GM23338 (cell line): ENCODE results near the gene PSMC4. TPM values are rescaled to one million over a fixed set of nuclear protein-coding genes. Genes with fewer than 3 reads are reported as not detected.

Experiments used
- ATAC-seq: fragments of 200-7000 bp; cut with Tn5 transposase; 3 replicates; pipeline ENCODE4 v1.9.1; 2020
- DNase-seq: peaks from one replicate; pipeline ENCODE4 v3.0.0-alpha.2; 2015; ENCODE audit warnings: low spot score
- H2AFZ ChIP-seq: fragments of 200-600 bp; sonication (generic); 2 replicates; pipeline ENCODE4 v1.8.0; 2016; ENCODE audit warnings: antibody characterized with exemption, mild to moderate bottlenecking, moderate library complexity
- H3F3A ChIP-seq: fragments of 200-600 bp; sonication (generic); replicated peaks from 2 replicates; pipeline ENCODE4 v1.8.0; 2017; ENCODE audit warnings: antibody characterized with exemption, mixed run types, low read depth
- H3K27ac ChIP-seq: fragments of 200-600 bp; sonication (generic); 2 replicates; pipeline ENCODE4 v1.6.1; 2016; ENCODE audit warnings: low read depth
- H3K27me3 ChIP-seq: fragments of 200-600 bp; sonication (generic); 2 replicates; pipeline ENCODE4 v1.8.0; 2016; ENCODE audit warnings: mild to moderate bottlenecking, mixed run types, moderate library complexity; ENCODE audit not compliant: insufficient read depth
- H3K36me3 ChIP-seq: fragments of 200-600 bp; sonication (generic); 2 replicates; pipeline ENCODE4 v1.8.0; 2016; ENCODE audit warnings: mild to moderate bottlenecking; ENCODE audit not compliant: insufficient read depth
- H3K4me1 ChIP-seq: fragments of 200-600 bp; sonication (generic); 2 replicates; pipeline ENCODE4 v1.8.0; 2016; ENCODE audit warnings: mild to moderate bottlenecking, moderate library complexity; ENCODE audit not compliant: insufficient read depth
- H3K4me2 ChIP-seq: fragments of 200-600 bp; sonication (generic); 2 replicates; pipeline ENCODE4 v1.7.1; 2017; ENCODE audit warnings: mixed run types
- H3K4me3 ChIP-seq: fragments of 200-600 bp; sonication (generic); 2 replicates; pipeline ENCODE4 v1.6.1; 2016; ENCODE audit warnings: mixed run types
- H3K79me2 ChIP-seq: fragments of 200-600 bp; sonication (generic); replicated peaks from 2 replicates; pipeline ENCODE4 v1.8.0; 2017; ENCODE audit warnings: mild to moderate bottlenecking; ENCODE audit not compliant: insufficient read depth
- H3K9me2 ChIP-seq: fragments of 200-600 bp; sonication (generic); 2 replicates; pipeline ENCODE4 v1.8.0; 2017; ENCODE audit not compliant: insufficient read depth
- H4K20me1 ChIP-seq: fragments of 200-600 bp; sonication (generic); replicated peaks from 2 replicates; pipeline ENCODE4 v1.8.0; 2017; ENCODE audit warnings: mild to moderate bottlenecking; ENCODE audit not compliant: insufficient read depth
- H3K27ac Mint-ChIP-seq: 2 replicates; pipeline ENCODE4 v1.8.0; 2020; ENCODE audit warnings: inconsistent platforms, mild to moderate bottlenecking, moderate library complexity, mixed read lengths
- H3K27me3 Mint-ChIP-seq: 3 replicates; pipeline ENCODE4 v1.8.0; 2022; ENCODE audit warnings: low read depth, mild to moderate bottlenecking, moderate library complexity, mixed read lengths, inconsistent platforms; ENCODE audit not compliant: insufficient read depth, poor library complexity
- H3K36me3 Mint-ChIP-seq: 3 replicates; pipeline ENCODE4 v1.8.0; 2021; ENCODE audit warnings: low read depth, mild to moderate bottlenecking, inconsistent platforms, moderate library complexity, mixed read lengths
- H3K4me1 Mint-ChIP-seq: 3 replicates; pipeline ENCODE4 v1.8.0; 2020; ENCODE audit warnings: mild to moderate bottlenecking, inconsistent platforms, mixed read lengths
- H3K4me3 Mint-ChIP-seq: 3 replicates; pipeline ENCODE4 v1.8.0; 2021; ENCODE audit warnings: moderate library complexity, mild to moderate bottlenecking, inconsistent platforms, mixed read lengths
- H3K9me3 Mint-ChIP-seq: 3 replicates; pipeline ENCODE4 v1.8.0; 2020; ENCODE audit warnings: moderate library complexity, mild to moderate bottlenecking, inconsistent platforms, mixed read lengths
- CREB1 ChIP-seq: fragments of 250-450 bp; sonication (Bioruptor Pico); IDR thresholded peaks from 2 replicates; pipeline ENCODE4 v1.5.0; 2020; ENCODE audit warnings: low read depth, mild to moderate bottlenecking, moderate library complexity
- CTCF ChIP-seq, 2 experiments: fragments of 200-600 bp in 1 of 2; sonication (generic) in 1 of 2; conservative IDR thresholded peaks; 2 replicates each; pipeline versions ENCODE4 v1.5.1 to v1.6.1; 2016 to 2017; ENCODE audit warnings: antibody characterized with exemption in 2 of 2, low read depth in 2 of 2, mild to moderate bottlenecking in 2 of 2, moderate library complexity in 1 of 2
- EZH2 ChIP-seq: fragments of 200-600 bp; sonication (generic); IDR thresholded peaks from one replicate; pipeline ENCODE4 v1.8.0; 2017; ENCODE audit warnings: antibody characterized with exemption, mild to moderate bottlenecking, low read depth; ENCODE audit not compliant: unreplicated experiment
- EZH2phosphoT487 ChIP-seq: fragments of 200-600 bp; sonication (generic); IDR thresholded peaks from one replicate; pipeline ENCODE4 v1.8.1; 2018; ENCODE audit warnings: antibody characterized with exemption; ENCODE audit not compliant: unreplicated experiment
- JUNB ChIP-seq: IDR thresholded peaks from one replicate; pipeline ENCODE4 v1.6.1; 2016; ENCODE audit warnings: antibody characterized with exemption; ENCODE audit not compliant: unreplicated experiment
- NANOG ChIP-seq: IDR thresholded peaks from 2 replicates; pipeline ENCODE4 v1.6.1; 2016; ENCODE audit warnings: antibody characterized with exemption, borderline replicate concordance
- POLR2AphosphoS5 ChIP-seq: IDR thresholded peaks from 2 replicates; pipeline ENCODE4 v1.6.1; 2016; ENCODE audit warnings: antibody characterized with exemption, low read depth
- STAT1 ChIP-seq: IDR thresholded peaks from one replicate; pipeline ENCODE4 v1.6.1; 2016; ENCODE audit warnings: antibody characterized with exemption; ENCODE audit not compliant: unreplicated experiment
- ZNF114 ChIP-seq: fragments of 250-450 bp; sonication (Bioruptor Pico); IDR thresholded peaks from 2 replicates; pipeline ENCODE4 v1.5.0; 2020; ENCODE audit warnings: mild to moderate bottlenecking, moderate library complexity
- ZNF331 ChIP-seq: fragments of 250-450 bp; sonication (Bioruptor Pico); IDR thresholded peaks from 2 replicates; pipeline ENCODE4 v1.5.0; 2020; ENCODE audit warnings: low read depth, mild to moderate bottlenecking, moderate library complexity
- ZNF462 ChIP-seq: fragments of 250-450 bp; sonication (Bioruptor Pico); IDR thresholded peaks from 2 replicates; pipeline ENCODE4 v1.5.0; 2020; ENCODE audit warnings: mild to moderate bottlenecking, moderate library complexity
- polyA plus RNA-seq: library from polyadenylated mRNA; unstranded; fragments of >200 nt; fragmentation: Nextera tagmentation; extraction: Ambion mirVana; gene quantifications from 2 replicates; pipeline ENCODE4 v1.2.1, GENCODE V29; 2016
- total RNA-seq: library from RNA; depleted of rRNA; stranded (reverse); fragments of >200 nt; shearing (Covaris generic); gene quantifications from 2 replicates; pipeline ENCODE4 v1.2.3, GENCODE V29; 2014
- TF ChIP-seq, protein P1 (sequence below): IDR thresholded peaks from one replicate; pipeline ENCODE4 v1.6.1; 2018; ENCODE audit warnings: antibody characterized with exemption; ENCODE audit not compliant: unreplicated experiment
- TF ChIP-seq, protein P2 (sequence below): IDR thresholded peaks from 2 replicates; pipeline ENCODE4 v1.6.1; 2016; ENCODE audit warnings: antibody characterized with exemption

PSMC4 gene
- total and polyA plus RNA-seq, 2 experiments from 2014 or later = 135 to 147 TPM

- TF ChIP-seq, protein P1, sequence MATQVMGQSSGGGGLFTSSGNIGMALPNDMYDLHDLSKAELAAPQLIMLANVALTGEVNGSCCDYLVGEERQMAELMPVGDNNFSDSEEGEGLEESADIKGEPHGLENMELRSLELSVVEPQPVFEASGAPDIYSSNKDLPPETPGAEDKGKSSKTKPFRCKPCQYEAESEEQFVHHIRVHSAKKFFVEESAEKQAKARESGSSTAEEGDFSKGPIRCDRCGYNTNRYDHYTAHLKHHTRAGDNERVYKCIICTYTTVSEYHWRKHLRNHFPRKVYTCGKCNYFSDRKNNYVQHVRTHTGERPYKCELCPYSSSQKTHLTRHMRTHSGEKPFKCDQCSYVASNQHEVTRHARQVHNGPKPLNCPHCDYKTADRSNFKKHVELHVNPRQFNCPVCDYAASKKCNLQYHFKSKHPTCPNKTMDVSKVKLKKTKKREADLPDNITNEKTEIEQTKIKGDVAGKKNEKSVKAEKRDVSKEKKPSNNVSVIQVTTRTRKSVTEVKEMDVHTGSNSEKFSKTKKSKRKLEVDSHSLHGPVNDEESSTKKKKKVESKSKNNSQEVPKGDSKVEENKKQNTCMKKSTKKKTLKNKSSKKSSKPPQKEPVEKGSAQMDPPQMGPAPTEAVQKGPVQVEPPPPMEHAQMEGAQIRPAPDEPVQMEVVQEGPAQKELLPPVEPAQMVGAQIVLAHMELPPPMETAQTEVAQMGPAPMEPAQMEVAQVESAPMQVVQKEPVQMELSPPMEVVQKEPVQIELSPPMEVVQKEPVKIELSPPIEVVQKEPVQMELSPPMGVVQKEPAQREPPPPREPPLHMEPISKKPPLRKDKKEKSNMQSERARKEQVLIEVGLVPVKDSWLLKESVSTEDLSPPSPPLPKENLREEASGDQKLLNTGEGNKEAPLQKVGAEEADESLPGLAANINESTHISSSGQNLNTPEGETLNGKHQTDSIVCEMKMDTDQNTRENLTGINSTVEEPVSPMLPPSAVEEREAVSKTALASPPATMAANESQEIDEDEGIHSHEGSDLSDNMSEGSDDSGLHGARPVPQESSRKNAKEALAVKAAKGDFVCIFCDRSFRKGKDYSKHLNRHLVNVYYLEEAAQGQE = no peak
These were observed 16.6 kb downstream of the PSMC4 start (continued) for GRCh38 chr19:39987596-39987995.

DNA sequence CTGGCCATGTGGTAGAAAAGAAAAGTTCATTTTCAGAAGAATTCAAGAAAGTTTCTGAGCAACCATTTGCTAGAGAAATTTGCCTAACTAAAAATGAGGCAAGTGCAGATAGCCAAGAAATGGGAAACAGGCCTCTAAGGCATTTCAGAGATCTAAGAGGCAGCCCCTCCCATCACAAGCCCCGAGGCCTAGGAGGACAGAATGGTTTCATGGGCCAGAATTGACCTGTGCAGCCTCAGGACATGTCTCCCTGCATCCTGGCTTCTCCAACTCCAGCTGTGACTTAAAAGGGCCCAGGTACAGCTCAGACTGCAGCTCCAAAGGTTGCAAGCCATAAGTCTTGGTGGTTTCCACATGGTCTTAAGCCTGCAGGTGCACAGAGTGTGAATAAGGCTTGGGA lies 22.6 kb downstream of the PSMC4 start:
- H3K4me1 Mint-ChIP-seq = peaks cover 9% of the 10 kb centered on the region; the same call in 1 of the 3 replicates
- Histone ChIP-seq H3K36me3 (0 out of 2 replicates have a peak, but pooled peaks cover 5% of the 10 kb centered on the region), H4K20me1 (peaks cover 5% of the 10 kb centered on the region; the same call in 1 of the 2 replicates), H3K27ac (no peak overlapping the region), H2AFZ (no peak overlapping the region), H3K9me2 (no peaks in the 10 kb centered on the region), H3K4me1 (no peaks in the 10 kb centered on the region; the same call in 1 of the 2 replicates), H3K4me2 (no peak overlapping the region), H3K4me3 (no peak overlapping the region), H3K27me3 (no peaks in the 10 kb centered on the region), H3F3A (no peaks in the 10 kb centered on the region; the same call in 1 of the 2 replicates), H3K79me2 (peaks cover 51% of the 10 kb centered on the region)
- H3K4me3 Mint-ChIP-seq = no peak overlapping the region
- no peak for ATAC-seq
- H3K27ac Mint-ChIP-seq = no peak overlapping the region
- H3K9me3 Mint-ChIP-seq = peaks cover 28% of the 10 kb centered on the region
- TF ChIP-seq POLR2AphosphoS5 = no peak
- no peak for TF ChIP-seq ZNF331
- no peak for TF ChIP-seq ZNF462 (CRISPR knock-in tag)
- TF ChIP-seq, protein P2, sequence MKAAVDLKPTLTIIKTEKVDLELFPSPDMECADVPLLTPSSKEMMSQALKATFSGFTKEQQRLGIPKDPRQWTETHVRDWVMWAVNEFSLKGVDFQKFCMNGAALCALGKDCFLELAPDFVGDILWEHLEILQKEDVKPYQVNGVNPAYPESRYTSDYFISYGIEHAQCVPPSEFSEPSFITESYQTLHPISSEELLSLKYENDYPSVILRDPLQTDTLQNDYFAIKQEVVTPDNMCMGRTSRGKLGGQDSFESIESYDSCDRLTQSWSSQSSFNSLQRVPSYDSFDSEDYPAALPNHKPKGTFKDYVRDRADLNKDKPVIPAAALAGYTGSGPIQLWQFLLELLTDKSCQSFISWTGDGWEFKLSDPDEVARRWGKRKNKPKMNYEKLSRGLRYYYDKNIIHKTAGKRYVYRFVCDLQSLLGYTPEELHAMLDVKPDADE = no peak
- no peak for TF ChIP-seq STAT1
- TF ChIP-seq EZH2 = no peak
- TF ChIP-seq CREB1 (CRISPR knock-in tag) = no peak
- TF ChIP-seq ZNF114 (CRISPR knock-in tag) = no peak
- no peak for TF ChIP-seq JUNB
- TF ChIP-seq EZH2phosphoT487 = no peak
- no peak for TF ChIP-seq CTCF (conservative IDR thresholded peaks at IDR 0.05; ENCODE audit: low read depth in 2 of 2)
- no peak for TF ChIP-seq NANOG
- peaks cover 21% of the 10 kb centered on the region for H3K36me3 Mint-ChIP-seq
- H3K27me3 Mint-ChIP-seq = peaks cover 2% of the 10 kb centered on the region
- DNase-seq = no peak
